ENCODE data around the gene FCRL5.

DNA sequence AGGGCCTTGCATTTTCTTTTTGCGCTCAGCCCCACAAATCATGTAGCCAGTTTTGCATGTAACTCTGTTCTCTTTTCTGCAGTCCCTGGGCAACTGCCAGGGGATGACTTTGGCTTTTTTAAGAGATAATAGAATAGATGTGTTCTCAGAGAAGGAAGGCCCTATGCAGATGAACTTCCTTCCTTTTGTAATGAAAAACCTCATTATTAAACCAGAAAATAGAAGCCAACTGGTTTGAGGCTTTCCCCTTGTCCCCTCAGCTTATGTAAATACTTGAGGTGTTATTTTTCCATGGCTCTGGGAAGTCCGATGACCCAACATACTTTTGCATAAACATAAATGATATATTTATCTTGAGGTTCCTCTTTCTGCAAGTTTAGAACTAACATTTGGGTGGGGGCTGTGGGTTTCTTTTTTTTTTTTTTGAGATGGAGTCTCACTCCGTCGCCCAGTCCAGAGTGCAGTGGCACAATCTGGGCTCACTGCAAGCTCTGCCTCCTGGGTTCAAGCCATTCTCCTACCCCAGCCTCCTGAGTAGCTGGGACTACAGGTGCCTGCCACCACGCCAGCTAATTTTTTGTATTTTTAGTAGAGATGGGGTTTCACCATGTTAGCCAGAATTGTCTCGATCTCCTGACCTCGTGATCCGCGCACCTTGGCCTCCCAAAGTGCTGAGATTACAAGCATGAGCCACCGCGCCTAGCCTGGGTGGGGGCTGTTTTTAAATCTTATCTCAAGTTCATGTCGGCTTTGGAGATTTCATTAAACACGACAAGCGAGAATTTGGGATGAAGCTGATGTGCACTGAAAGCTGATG lies 14.4 kb upstream of the FCRL5 start:
- TF ChIP-seq, protein P1, sequence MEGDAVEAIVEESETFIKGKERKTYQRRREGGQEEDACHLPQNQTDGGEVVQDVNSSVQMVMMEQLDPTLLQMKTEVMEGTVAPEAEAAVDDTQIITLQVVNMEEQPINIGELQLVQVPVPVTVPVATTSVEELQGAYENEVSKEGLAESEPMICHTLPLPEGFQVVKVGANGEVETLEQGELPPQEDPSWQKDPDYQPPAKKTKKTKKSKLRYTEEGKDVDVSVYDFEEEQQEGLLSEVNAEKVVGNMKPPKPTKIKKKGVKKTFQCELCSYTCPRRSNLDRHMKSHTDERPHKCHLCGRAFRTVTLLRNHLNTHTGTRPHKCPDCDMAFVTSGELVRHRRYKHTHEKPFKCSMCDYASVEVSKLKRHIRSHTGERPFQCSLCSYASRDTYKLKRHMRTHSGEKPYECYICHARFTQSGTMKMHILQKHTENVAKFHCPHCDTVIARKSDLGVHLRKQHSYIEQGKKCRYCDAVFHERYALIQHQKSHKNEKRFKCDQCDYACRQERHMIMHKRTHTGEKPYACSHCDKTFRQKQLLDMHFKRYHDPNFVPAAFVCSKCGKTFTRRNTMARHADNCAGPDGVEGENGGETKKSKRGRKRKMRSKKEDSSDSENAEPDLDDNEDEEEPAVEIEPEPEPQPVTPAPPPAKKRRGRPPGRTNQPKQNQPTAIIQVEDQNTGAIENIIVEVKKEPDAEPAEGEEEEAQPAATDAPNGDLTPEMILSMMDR (IDR thresholded peaks at IDR 0.05) = no peak
- TF ChIP-seq POLR2A (IDR thresholded peaks at IDR 0.05) = no peak
